CD4-positive, alpha-beta T cell (primary cell): ENCODE data around the gene CCL2. TPM values are rescaled to one million over a fixed set of nuclear protein-coding genes. Genes with fewer than 3 reads are reported as not detected.

ENCODE experiments used
- ATAC-seq: fragments of 200-7000 bp; cut with Tn5 transposase; one replicate; pipeline ENCODE4 v1.10.0; 2022; ENCODE audit warnings: mild to moderate bottlenecking; ENCODE audit not compliant: poor library complexity
- CTCF ChIA-PET: fragments of 350-600 bp; sonication (Branson Sonifier 250); formaldehyde crosslinking; loops from one replicate; lab custom pipeline; 2021; ENCODE audit warnings: antibody characterized with exemption, inconsistent platforms; lab: Charles Lee
- POLR2A ChIA-PET: fragments of 350-600 bp; sonication (Branson Sonifier 250); formaldehyde crosslinking; loops from one replicate; lab custom pipeline; 2021; ENCODE audit warnings: antibody characterized with exemption, inconsistent platforms; lab: Charles Lee
- DNase-seq, 14 experiments: peaks; one replicate each; pipeline ENCODE4 v3.0.0-alpha.2; 2013 to 2020; ENCODE audit warnings: mixed read lengths in 2 of 14
- H3K27ac ChIP-seq, 2 donors: one replicate each; pipeline versions ENCODE4 v1.5.1 to v1.7.0; 2013; ENCODE audit warnings: low read length in 2 of 2, low read depth in 1 of 2, mild to moderate bottlenecking in 1 of 2
- H3K27me3 ChIP-seq, 2 experiments: 1 replicate in 1 of 2; 2 replicates in 1 of 2; pipeline versions ENCODE4 v1.6.1 to v1.7.0; 2013; ENCODE audit warnings: low read length in 2 of 2, control low read depth in 1 of 2, mild to moderate bottlenecking in 1 of 2, moderate library complexity in 1 of 2; ENCODE audit not compliant: insufficient read depth in 2 of 2, control insufficient read depth in 1 of 2
- H3K36me3 ChIP-seq: one replicate; pipeline ENCODE4 v1.6.1; 2013; ENCODE audit warnings: low read length, control low read depth; ENCODE audit not compliant: insufficient read depth
- H3K4me1 ChIP-seq: one replicate; pipeline ENCODE4 v1.6.1; 2013; ENCODE audit warnings: low read length, control low read depth; ENCODE audit not compliant: insufficient read depth
- H3K4me3 ChIP-seq: one replicate; pipeline ENCODE4 v1.5.1; 2013; ENCODE audit warnings: mild to moderate bottlenecking, low read length, moderate library complexity
- H3K9me3 ChIP-seq, 2 experiments: 1 replicate in 1 of 2; 2 replicates in 1 of 2; pipeline versions ENCODE4 v1.6.1 to v1.7.0; 2013; ENCODE audit warnings: low read length in 2 of 2, mild to moderate bottlenecking in 2 of 2, control low read depth in 1 of 2, moderate library complexity in 1 of 2; ENCODE audit not compliant: control insufficient read depth in 1 of 2, insufficient read depth in 1 of 2
- H3K27ac Mint-ChIP-seq: one replicate; pipeline ENCODE4 v1.8.0; 2020; ENCODE audit warnings: mixed read lengths
- H3K27me3 Mint-ChIP-seq: one replicate; pipeline ENCODE4 v1.8.0; 2021; ENCODE audit warnings: mixed read lengths
- H3K36me3 Mint-ChIP-seq: one replicate; pipeline ENCODE4 v1.8.0; 2021; ENCODE audit warnings: low read depth, mixed read lengths
- H3K4me1 Mint-ChIP-seq: one replicate; pipeline ENCODE4 v1.8.0; 2021; ENCODE audit warnings: low read depth, mixed read lengths
- H3K4me3 Mint-ChIP-seq: one replicate; pipeline ENCODE4 v1.8.0; 2020; ENCODE audit warnings: mild to moderate bottlenecking, mixed read lengths
- H3K9me3 Mint-ChIP-seq: one replicate; pipeline ENCODE4 v1.8.0; 2020; ENCODE audit warnings: mixed read lengths
- intact Hi-C, 2 experiments: fragments of 100-400 bp; cut with DNase I in 1 of 2; cut with micrococcal nuclease in 1 of 2; formaldehyde crosslinking; loops; one replicate each; pipeline versions ENCODE4 v1.15.1 to v1.9.0; 2023 to 2025; cut with DNase I, micrococcal nuclease
- total RNA-seq, 174 experiments: library from RNA in 2 of 174; stranded (reverse) in 2 of 174; gene quantifications; one replicate each; pipeline ENCODE4 v1.2.3 and lab custom pipeline; 2021 to 2026
- TF ChIP-seq, protein P1 (sequence below): fragments of 200-600 bp; IDR thresholded peaks from one replicate; pipeline ENCODE4 v1.8.0; 2022; ENCODE audit warnings: antibody characterized with exemption, mild to moderate bottlenecking

Gene CCL2
- total RNA-seq, 2 experiments from 2014 or later, result not detected

DNA sequence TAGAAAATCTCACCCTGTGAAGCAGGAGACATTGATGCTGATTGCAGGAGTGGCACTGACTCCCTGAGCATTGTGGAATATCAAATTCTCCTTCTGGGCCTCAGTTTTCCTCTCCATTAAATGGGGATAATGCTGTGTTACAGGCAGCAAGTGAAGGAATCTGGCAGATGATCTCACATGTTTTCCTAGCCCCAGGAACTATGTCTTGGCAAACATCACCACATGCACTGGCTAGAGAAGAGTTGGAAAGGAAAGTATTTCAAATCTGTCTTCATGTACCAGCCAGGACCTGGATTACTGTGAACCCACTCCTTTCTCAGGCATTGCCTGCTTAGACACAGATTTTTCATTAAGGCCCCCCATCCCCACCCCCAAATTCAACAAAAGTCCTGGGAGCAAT lies 50.5 kb downstream of the CCL2 start:
- Mint-ChIP-seq H3K27ac (no peak overlapping the region), H3K36me3 (no peaks in the 10 kb centered on the region), H3K27me3 (peaks cover 23% of the 10 kb centered on the region), H3K4me1 (no peaks in the 10 kb centered on the region), H3K9me3 (no peaks in the 10 kb centered on the region), H3K4me3 (no peak overlapping the region)
- intact Hi-C loops, result no loop called here
- Histone ChIP-seq H3K27ac (no peak overlapping the region), H3K36me3 (no peaks in the 10 kb centered on the region), H3K4me3 (no peak overlapping the region), H3K4me1 (no peaks in the 10 kb centered on the region), H3K9me3 (no peaks in the 10 kb centered on the region), H3K27me3 (peaks cover 3 to 5% of the 10 kb centered on the region in 2 experiments)
- ChIA-PET CTCF (no interaction called here), POLR2A (no interaction called here)
- DNase-seq (no peak), ATAC-seq (no peak)
- TF ChIP-seq, protein P1, sequence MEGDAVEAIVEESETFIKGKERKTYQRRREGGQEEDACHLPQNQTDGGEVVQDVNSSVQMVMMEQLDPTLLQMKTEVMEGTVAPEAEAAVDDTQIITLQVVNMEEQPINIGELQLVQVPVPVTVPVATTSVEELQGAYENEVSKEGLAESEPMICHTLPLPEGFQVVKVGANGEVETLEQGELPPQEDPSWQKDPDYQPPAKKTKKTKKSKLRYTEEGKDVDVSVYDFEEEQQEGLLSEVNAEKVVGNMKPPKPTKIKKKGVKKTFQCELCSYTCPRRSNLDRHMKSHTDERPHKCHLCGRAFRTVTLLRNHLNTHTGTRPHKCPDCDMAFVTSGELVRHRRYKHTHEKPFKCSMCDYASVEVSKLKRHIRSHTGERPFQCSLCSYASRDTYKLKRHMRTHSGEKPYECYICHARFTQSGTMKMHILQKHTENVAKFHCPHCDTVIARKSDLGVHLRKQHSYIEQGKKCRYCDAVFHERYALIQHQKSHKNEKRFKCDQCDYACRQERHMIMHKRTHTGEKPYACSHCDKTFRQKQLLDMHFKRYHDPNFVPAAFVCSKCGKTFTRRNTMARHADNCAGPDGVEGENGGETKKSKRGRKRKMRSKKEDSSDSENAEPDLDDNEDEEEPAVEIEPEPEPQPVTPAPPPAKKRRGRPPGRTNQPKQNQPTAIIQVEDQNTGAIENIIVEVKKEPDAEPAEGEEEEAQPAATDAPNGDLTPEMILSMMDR, result no peak

DNA sequence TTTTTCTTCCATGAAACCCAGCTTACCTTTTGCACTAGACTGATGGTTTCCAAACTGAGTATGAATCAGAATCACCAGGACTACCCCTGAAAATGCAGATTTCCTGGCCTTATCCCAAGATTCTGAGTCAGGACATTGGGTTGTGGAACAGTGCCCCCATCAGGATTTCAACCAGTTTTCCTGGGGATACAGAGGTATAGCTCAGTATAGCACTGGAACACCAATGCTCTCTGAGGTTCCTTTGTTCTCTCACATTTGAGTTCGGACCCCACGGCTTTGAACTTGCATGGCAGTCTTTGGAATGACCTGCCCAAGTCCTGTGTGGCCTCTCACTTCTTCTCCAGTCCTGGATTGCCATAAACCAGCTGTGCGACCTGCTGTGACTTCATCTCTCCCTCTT lies 51.4 kb downstream of the CCL2 start:
- H3K27me3 ChIP-seq, result peaks cover 5% of the 10 kb centered on the region in 2 experiments
- H3K36me3 Mint-ChIP-seq, result no peaks in the 10 kb centered on the region
- H3K4me1 Mint-ChIP-seq, result no peaks in the 10 kb centered on the region
- H3K27me3 Mint-ChIP-seq, result peaks cover 18% of the 10 kb centered on the region
- no peak overlapping the region for H3K27ac ChIP-seq
- H3K9me3 Mint-ChIP-seq, result no peaks in the 10 kb centered on the region
- POLR2A ChIA-PET, result no interaction called here
- intact Hi-C loops, result no loop called here
- ATAC-seq (no peak), DNase-seq (no peak)
- H3K4me1 ChIP-seq, result no peaks in the 10 kb centered on the region
- no peaks in the 10 kb centered on the region for H3K36me3 ChIP-seq
- no peaks in the 10 kb centered on the region for H3K9me3 ChIP-seq
- TF ChIP-seq, protein P1, result no peak
- H3K4me3 Mint-ChIP-seq, result no peak overlapping the region
- H3K4me3 ChIP-seq, result no peak overlapping the region
- CTCF ChIA-PET, result no interaction called here
- no peak overlapping the region for H3K27ac Mint-ChIP-seq

Other genes starting within 250 kb of the CCL2 start
- not detected for gene CCL7, start 14.9 kb downstream of the CCL2 start, total RNA-seq
- not detected for gene CCL11, start 30.5 kb downstream of the CCL2 start, total RNA-seq
- not detected for gene CCL8, start 64.2 kb downstream of the CCL2 start, total RNA-seq
- not detected for gene CCL13, start 101.2 kb downstream of the CCL2 start, total RNA-seq
- not detected for gene CCL1, start 107.9 kb downstream of the CCL2 start, total RNA-seq